Natural killer cell (primary cell): ENCODE data around the gene LECT2. TPM values are rescaled to one million over a fixed set of nuclear protein-coding genes. Genes with fewer than 3 reads are reported as not detected.

Experiments
- ATAC-seq, 3 donors: fragments of 150-1000 bp in 2 of 3; fragments of 200-7000 bp in 1 of 3; cut with Tn5 transposase; 1 replicate in 1 of 3; 2 replicates in 2 of 3; pipeline ENCODE4 v1.10.0; 2021; ENCODE audit warnings: mild to moderate bottlenecking in 2 of 3, moderate library complexity in 2 of 3
- DNase-seq, 2 donors: peaks; one replicate each; pipeline versions ENCODE4 v3.0.0 to v3.0.0-alpha.2; 2013 to 2021; ENCODE audit warnings: mixed read lengths in 1 of 2
- H3K27ac ChIP-seq: one replicate; pipeline ENCODE4 v1.5.1; 2013; ENCODE audit warnings: mild to moderate bottlenecking, low read length
- H3K27me3 ChIP-seq: one replicate; pipeline ENCODE4 v1.6.1; 2013; ENCODE audit warnings: low read length; ENCODE audit not compliant: control insufficient read depth, insufficient read depth
- H3K36me3 ChIP-seq: one replicate; pipeline ENCODE4 v1.6.1; 2013; ENCODE audit warnings: low read length; ENCODE audit not compliant: control insufficient read depth, insufficient read depth
- H3K4me1 ChIP-seq: one replicate; pipeline ENCODE4 v1.6.1; 2013; ENCODE audit warnings: low read length; ENCODE audit not compliant: control insufficient read depth, insufficient read depth
- H3K4me3 ChIP-seq: one replicate; pipeline ENCODE4 v1.5.1; 2013; ENCODE audit warnings: low read length
- H3K9me3 ChIP-seq: one replicate; pipeline ENCODE4 v1.6.1; 2013; ENCODE audit warnings: low read length; ENCODE audit not compliant: control insufficient read depth, insufficient read depth
- H3K27ac Mint-ChIP-seq, 2 donors: one replicate each; pipeline ENCODE4 v1.8.0; 2022; ENCODE audit warnings: mild to moderate bottlenecking in 2 of 2, mixed read lengths in 2 of 2, moderate library complexity in 1 of 2
- H3K27me3 Mint-ChIP-seq, 2 donors: one replicate each; pipeline ENCODE4 v1.8.0; 2022; ENCODE audit warnings: low read depth in 2 of 2, mixed read lengths in 2 of 2
- H3K36me3 Mint-ChIP-seq: one replicate; pipeline ENCODE4 v1.8.0; 2022; ENCODE audit warnings: mixed read lengths
- H3K4me1 Mint-ChIP-seq, 2 donors: one replicate each; pipeline ENCODE4 v1.8.0; 2022; ENCODE audit warnings: mixed read lengths in 2 of 2
- H3K4me3 Mint-ChIP-seq: one replicate; pipeline ENCODE4 v1.8.0; 2022; ENCODE audit warnings: mild to moderate bottlenecking, moderate library complexity, mixed read lengths
- H3K9me3 Mint-ChIP-seq, 2 donors: one replicate each; pipeline ENCODE4 v1.8.0; 2022; ENCODE audit warnings: mixed read lengths in 2 of 2
- WGBS: methylation state at CpG from one replicate; pipeline ENCODE4 v1.1.7; 2013; ENCODE audit warnings: missing lambda C conversion rate; ENCODE audit not compliant: insufficient coverage; 5-methylcytosine and 5-hydroxymethylcytosine counted together
- intact Hi-C: fragments of 100-400 bp; cut with micrococcal nuclease; formaldehyde crosslinking; loops from one replicate; pipeline ENCODE4 v1.14.2; 2022
- total RNA-seq, 4 donors: library from RNA; stranded (reverse); fragments of 120-200 nt in 1 of 4; gene quantifications; one replicate each; pipeline versions ENCODE4 v1.2.3 to v1.2.4, GENCODE V29; 2013 to 2022
- TF ChIP-seq, protein P1 (sequence below): fragments of 200-600 bp; IDR thresholded peaks from one replicate; pipeline ENCODE4 v1.8.0; 2022; ENCODE audit warnings: antibody characterized with exemption

Gene LECT2
- total RNA-seq, 3 donors from 2014 or later (not counting 1 experiment from before 2014, with no cell fraction given), result not detected

DNA sequence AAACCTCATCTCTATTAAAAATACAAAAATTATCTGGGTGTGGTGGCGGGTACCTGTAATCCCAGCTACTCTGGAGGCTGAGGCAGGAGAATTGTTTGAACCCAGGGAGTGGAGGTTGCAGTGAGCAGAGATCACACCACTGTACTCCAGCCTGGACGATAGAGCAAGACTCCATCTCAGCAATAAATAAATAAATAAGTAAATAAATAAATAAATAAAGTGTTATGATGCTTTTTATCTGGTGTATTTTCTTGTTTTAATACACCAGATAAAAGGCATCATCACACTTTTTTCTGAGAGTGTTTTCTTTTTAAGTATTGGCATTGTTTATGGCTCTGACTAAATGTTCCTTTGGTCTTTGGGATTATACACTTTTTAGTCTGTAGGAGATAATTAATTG, 24.2 kb upstream of the LECT2 start:
- TF ChIP-seq, protein P1, sequence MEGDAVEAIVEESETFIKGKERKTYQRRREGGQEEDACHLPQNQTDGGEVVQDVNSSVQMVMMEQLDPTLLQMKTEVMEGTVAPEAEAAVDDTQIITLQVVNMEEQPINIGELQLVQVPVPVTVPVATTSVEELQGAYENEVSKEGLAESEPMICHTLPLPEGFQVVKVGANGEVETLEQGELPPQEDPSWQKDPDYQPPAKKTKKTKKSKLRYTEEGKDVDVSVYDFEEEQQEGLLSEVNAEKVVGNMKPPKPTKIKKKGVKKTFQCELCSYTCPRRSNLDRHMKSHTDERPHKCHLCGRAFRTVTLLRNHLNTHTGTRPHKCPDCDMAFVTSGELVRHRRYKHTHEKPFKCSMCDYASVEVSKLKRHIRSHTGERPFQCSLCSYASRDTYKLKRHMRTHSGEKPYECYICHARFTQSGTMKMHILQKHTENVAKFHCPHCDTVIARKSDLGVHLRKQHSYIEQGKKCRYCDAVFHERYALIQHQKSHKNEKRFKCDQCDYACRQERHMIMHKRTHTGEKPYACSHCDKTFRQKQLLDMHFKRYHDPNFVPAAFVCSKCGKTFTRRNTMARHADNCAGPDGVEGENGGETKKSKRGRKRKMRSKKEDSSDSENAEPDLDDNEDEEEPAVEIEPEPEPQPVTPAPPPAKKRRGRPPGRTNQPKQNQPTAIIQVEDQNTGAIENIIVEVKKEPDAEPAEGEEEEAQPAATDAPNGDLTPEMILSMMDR, result no peak
- no peak overlapping the region for H3K4me3 ChIP-seq
- no CpG with 5 or more reads among the region's 2 CpGs for WGBS
- intact Hi-C loops, result loop anchor here (10.0 kb wide), 1 partner anchor 106 kb away; no protein-coding TSS in a partner anchor
- no peak overlapping the region for H3K27ac ChIP-seq
- no peaks in the 10 kb centered on the region for H3K9me3 ChIP-seq
- H3K36me3 ChIP-seq, result no peaks in the 10 kb centered on the region
- Mint-ChIP-seq H3K36me3 (no peaks in the 10 kb centered on the region), H3K4me1 (no peaks in the 10 kb centered on the region), H3K27me3 (peaks cover 20 to 49% of the 10 kb centered on the region in 2 donors), H3K4me3 (no peak overlapping the region), H3K27ac (no peak overlapping the region), H3K9me3 (no peaks in the 10 kb centered on the region)
- no peaks in the 10 kb centered on the region for H3K4me1 ChIP-seq
- DNase-seq (no peak), ATAC-seq (no peak)
- peaks cover 7% of the 10 kb centered on the region for H3K27me3 ChIP-seq

GRCh38 chr5:135978212-135978631, 23.4 kb upstream of the LECT2 start:
- Histone ChIP-seq H3K27me3 (peaks cover 7% of the 10 kb centered on the region), H3K36me3 (no peaks in the 10 kb centered on the region), H3K9me3 (no peaks in the 10 kb centered on the region), H3K4me1 (no peaks in the 10 kb centered on the region), H3K27ac (no peak overlapping the region), H3K4me3 (no peak overlapping the region)
- 94% methylated on average over 3 of the region's 4 CpGs for WGBS
- no peaks in the 10 kb centered on the region for H3K9me3 Mint-ChIP-seq
- ATAC-seq, result no peak
- intact Hi-C loops, result loop anchor here (10.0 kb wide), 1 partner anchor 107 kb away; no protein-coding TSS in a partner anchor
- no peak overlapping the region for H3K27ac Mint-ChIP-seq
- no peak for DNase-seq
- no peaks in the 10 kb centered on the region for H3K4me1 Mint-ChIP-seq
- TF ChIP-seq, protein P1, result no peak
- H3K36me3 Mint-ChIP-seq, result no peaks in the 10 kb centered on the region
- no peak overlapping the region for H3K4me3 Mint-ChIP-seq
- H3K27me3 Mint-ChIP-seq, result peaks cover 27 to 57% of the 10 kb centered on the region in 2 donors

- no peak overlapping the region for H3K27ac Mint-ChIP-seq
- no peak overlapping the region for H3K4me3 Mint-ChIP-seq
- DNase-seq (peak; percentile 36 to 61), ATAC-seq (peak; percentile 63 to 78 (median 68))
- 9% methylated on average over 17 of the region's 17 CpGs for WGBS
- H3K27ac ChIP-seq, result no peak overlapping the region
- H3K27me3 Mint-ChIP-seq, result peaks cover 27 to 61% of the 10 kb centered on the region in 2 donors
- intact Hi-C loops, result loop anchor here (10.0 kb wide), 1 partner anchor 107 kb away; no protein-coding TSS in a partner anchor
- no peak overlapping the region for H3K4me3 ChIP-seq
- no peaks in the 10 kb centered on the region for H3K9me3 Mint-ChIP-seq
- TF ChIP-seq, protein P1, result peak; percentile 38
- H3K4me1 ChIP-seq, result no peaks in the 10 kb centered on the region
- no peaks in the 10 kb centered on the region for H3K9me3 ChIP-seq
- no peaks in the 10 kb centered on the region for H3K36me3 ChIP-seq
- H3K4me1 Mint-ChIP-seq, result no peaks in the 10 kb centered on the region
- H3K36me3 Mint-ChIP-seq, result no peaks in the 10 kb centered on the region
- H3K27me3 ChIP-seq, result peaks cover 7% of the 10 kb centered on the region
These were observed 22.7 kb upstream of the LECT2 start for GRCh38 chr5:135977375-135977928.

- H3K4me3 ChIP-seq, result no peak overlapping the region
- Mint-ChIP-seq H3K36me3 (no peaks in the 10 kb centered on the region), H3K27me3 (peaks cover 29 to 59% of the 10 kb centered on the region in 2 donors), H3K4me3 (no peak overlapping the region), H3K9me3 (no peaks in the 10 kb centered on the region), H3K4me1 (no peaks in the 10 kb centered on the region), H3K27ac (no peak overlapping the region)
- no peaks in the 10 kb centered on the region for H3K4me1 ChIP-seq
- H3K9me3 ChIP-seq, result no peaks in the 10 kb centered on the region
- TF ChIP-seq, protein P1, result no peak
- peaks cover 7% of the 10 kb centered on the region for H3K27me3 ChIP-seq
- intact Hi-C loops, result loop anchor here (10.0 kb wide), 1 partner anchor 109 kb away; no protein-coding TSS in a partner anchor
- H3K27ac ChIP-seq, result no peak overlapping the region
- WGBS, result 87% methylated on average over 7 of the region's 7 CpGs
- no peak for DNase-seq
- ATAC-seq, result no peak
- no peaks in the 10 kb centered on the region for H3K36me3 ChIP-seq
These were observed 21.4 kb upstream of the LECT2 start for GRCh38 chr5:135976216-135976615.
